OCI-LY1 (cell line): ENCODE data around the gene MYB.

ENCODE experiments used
- H2AFZ ChIP-seq: fragments of 200-600 bp; sonication (generic), shearing (Covaris generic); 2 replicates; pipeline ENCODE4 v1.6.0; 2014; ENCODE audit warnings: antibody characterized with exemption, mild to moderate bottlenecking, low read length
- H3F3A ChIP-seq: fragments of 200-600 bp; sonication (generic), shearing (Covaris generic); 2 replicates; pipeline ENCODE4 v1.6.0; 2014; ENCODE audit warnings: mild to moderate bottlenecking, antibody characterized with exemption, low read length, moderate library complexity; ENCODE audit not compliant: insufficient read depth
- H3K27ac ChIP-seq: fragments of 200-600 bp; sonication (generic); 2 replicates; pipeline ENCODE4 v1.5.1; 2014; ENCODE audit warnings: low read length, mixed run types, mild to moderate bottlenecking, low read depth; ENCODE audit not compliant: poor library complexity, severe bottlenecking
- H3K27me3 ChIP-seq: fragments of 200-600 bp; sonication (generic); 2 replicates; pipeline ENCODE4 v1.6.0; 2014; ENCODE audit warnings: antibody characterized with exemption, mild to moderate bottlenecking, low read length, moderate library complexity; ENCODE audit not compliant: insufficient read depth
- H3K36me3 ChIP-seq: fragments of 200-600 bp; sonication (generic); 2 replicates; pipeline ENCODE4 v1.6.1; 2014; ENCODE audit warnings: mild to moderate bottlenecking, antibody characterized with exemption, low read length, moderate library complexity, mixed read lengths; ENCODE audit not compliant: insufficient read depth
- H3K4me1 ChIP-seq: fragments of 200-600 bp; sonication (generic); 2 replicates; pipeline ENCODE4 v1.5.1; 2014; ENCODE audit warnings: mild to moderate bottlenecking, low read length, moderate library complexity; ENCODE audit not compliant: insufficient read depth, severe bottlenecking
- H3K4me2 ChIP-seq: fragments of 200-600 bp; sonication (generic), shearing (Covaris generic); 2 replicates; pipeline ENCODE4 v1.6.1; 2014; ENCODE audit warnings: low read length
- H3K4me3 ChIP-seq: fragments of 200-600 bp; sonication (generic); 2 replicates; pipeline ENCODE4 v1.5.1; 2014; ENCODE audit warnings: low read length, low read depth, mild to moderate bottlenecking, mixed read lengths; ENCODE audit not compliant: poor library complexity, severe bottlenecking
- H3K79me2 ChIP-seq: fragments of 200-600 bp; shearing (Covaris generic); 2 replicates; pipeline ENCODE4 v1.6.1; 2016; ENCODE audit warnings: mixed run types, low read length, mixed read lengths; ENCODE audit not compliant: insufficient read depth
- H3K9ac ChIP-seq: fragments of 200-600 bp; sonication (generic), shearing (Covaris generic); 2 replicates; pipeline ENCODE4 v1.6.1; 2014; ENCODE audit warnings: mild to moderate bottlenecking, low read length, mixed read lengths
- H3K9me2 ChIP-seq: fragments of 200-600 bp; sonication (generic), shearing (Covaris generic); 2 replicates; pipeline ENCODE4 v1.6.1; 2014; ENCODE audit warnings: low read depth, mild to moderate bottlenecking, low read length, mixed read lengths
- H3K9me3 ChIP-seq: fragments of 200-600 bp; shearing (Covaris generic); 2 replicates; pipeline ENCODE4 v1.6.1; 2014; ENCODE audit warnings: low read length, mixed read lengths
- H4K20me1 ChIP-seq: fragments of 200-600 bp; sonication (generic), shearing (Covaris generic); 2 replicates; pipeline ENCODE4 v1.6.0; 2016; ENCODE audit warnings: mild to moderate bottlenecking, low read length; ENCODE audit not compliant: insufficient read depth
- EZH2 ChIP-seq: fragments of 200-600 bp; sonication (generic), shearing (Covaris generic); IDR thresholded peaks from 2 replicates; pipeline ENCODE4 v1.8.0; 2017; ENCODE audit warnings: borderline replicate concordance, mixed run types, mild to moderate bottlenecking, antibody characterized with exemption, low read length, moderate library complexity, mixed read lengths
- TF ChIP-seq, protein P1 (sequence below): fragments of 200-600 bp; sonication (generic), shearing (Covaris generic); IDR thresholded peaks from 2 replicates; pipeline ENCODE4 v1.5.1; 2017; ENCODE audit warnings: mild to moderate bottlenecking, antibody characterized with exemption, low read length, moderate library complexity, mixed read lengths

Gene MYB

DNA sequence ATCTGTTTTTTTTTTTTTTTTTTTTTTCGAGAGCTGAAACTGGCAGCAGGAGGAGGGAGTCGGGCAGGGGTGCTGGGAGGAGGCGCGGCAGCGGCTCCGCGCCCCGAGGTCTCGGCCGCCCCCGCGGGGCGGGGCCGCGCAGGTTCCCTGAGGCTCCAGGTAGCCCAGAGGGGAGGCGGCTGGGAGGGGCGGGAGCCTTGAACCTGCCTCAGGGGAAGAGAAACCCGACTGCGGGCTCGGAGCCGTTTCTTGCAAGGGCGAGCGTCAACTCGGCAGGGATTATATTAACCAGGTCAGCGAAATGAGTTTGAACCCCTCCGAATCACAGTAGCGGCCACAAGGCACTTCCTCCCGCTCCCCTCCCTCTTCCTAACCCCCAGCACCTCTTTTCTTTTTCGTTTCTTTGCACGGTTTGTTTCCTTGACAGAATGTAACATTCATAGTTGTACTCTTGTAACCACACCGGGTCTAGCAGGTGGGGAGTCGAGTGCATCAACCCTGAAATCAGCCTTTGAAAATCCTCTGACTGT, 2.0 kb downstream of the MYB start:
- H3K9me2 ChIP-seq, result no peaks in the 10 kb centered on the region
- H3K27ac ChIP-seq, result peak overlapping the region; percentile 84
- peak overlapping the region; percentile 81 for H3K4me3 ChIP-seq
- peak overlapping the region; percentile 73 for H3K9ac ChIP-seq
- H3K9me3 ChIP-seq, result no peaks in the 10 kb centered on the region
- no peaks in the 10 kb centered on the region for H4K20me1 ChIP-seq
- H2AFZ ChIP-seq, result no peak overlapping the region
- peaks cover 42% of the 10 kb centered on the region for H3K79me2 ChIP-seq
- TF ChIP-seq, protein P1, sequence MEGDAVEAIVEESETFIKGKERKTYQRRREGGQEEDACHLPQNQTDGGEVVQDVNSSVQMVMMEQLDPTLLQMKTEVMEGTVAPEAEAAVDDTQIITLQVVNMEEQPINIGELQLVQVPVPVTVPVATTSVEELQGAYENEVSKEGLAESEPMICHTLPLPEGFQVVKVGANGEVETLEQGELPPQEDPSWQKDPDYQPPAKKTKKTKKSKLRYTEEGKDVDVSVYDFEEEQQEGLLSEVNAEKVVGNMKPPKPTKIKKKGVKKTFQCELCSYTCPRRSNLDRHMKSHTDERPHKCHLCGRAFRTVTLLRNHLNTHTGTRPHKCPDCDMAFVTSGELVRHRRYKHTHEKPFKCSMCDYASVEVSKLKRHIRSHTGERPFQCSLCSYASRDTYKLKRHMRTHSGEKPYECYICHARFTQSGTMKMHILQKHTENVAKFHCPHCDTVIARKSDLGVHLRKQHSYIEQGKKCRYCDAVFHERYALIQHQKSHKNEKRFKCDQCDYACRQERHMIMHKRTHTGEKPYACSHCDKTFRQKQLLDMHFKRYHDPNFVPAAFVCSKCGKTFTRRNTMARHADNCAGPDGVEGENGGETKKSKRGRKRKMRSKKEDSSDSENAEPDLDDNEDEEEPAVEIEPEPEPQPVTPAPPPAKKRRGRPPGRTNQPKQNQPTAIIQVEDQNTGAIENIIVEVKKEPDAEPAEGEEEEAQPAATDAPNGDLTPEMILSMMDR, result no peak
- no peak for TF ChIP-seq EZH2
- peaks cover 33% of the 10 kb centered on the region for H3K4me1 ChIP-seq
- peaks cover 15% of the 10 kb centered on the region; the same call in 1 of the 2 replicates for H3F3A ChIP-seq
- H3K27me3 ChIP-seq, result no peaks in the 10 kb centered on the region
- H3K4me2 ChIP-seq, result peak overlapping the region; percentile 84
- H3K36me3 ChIP-seq, result peaks cover 16% of the 10 kb centered on the region

DNA sequence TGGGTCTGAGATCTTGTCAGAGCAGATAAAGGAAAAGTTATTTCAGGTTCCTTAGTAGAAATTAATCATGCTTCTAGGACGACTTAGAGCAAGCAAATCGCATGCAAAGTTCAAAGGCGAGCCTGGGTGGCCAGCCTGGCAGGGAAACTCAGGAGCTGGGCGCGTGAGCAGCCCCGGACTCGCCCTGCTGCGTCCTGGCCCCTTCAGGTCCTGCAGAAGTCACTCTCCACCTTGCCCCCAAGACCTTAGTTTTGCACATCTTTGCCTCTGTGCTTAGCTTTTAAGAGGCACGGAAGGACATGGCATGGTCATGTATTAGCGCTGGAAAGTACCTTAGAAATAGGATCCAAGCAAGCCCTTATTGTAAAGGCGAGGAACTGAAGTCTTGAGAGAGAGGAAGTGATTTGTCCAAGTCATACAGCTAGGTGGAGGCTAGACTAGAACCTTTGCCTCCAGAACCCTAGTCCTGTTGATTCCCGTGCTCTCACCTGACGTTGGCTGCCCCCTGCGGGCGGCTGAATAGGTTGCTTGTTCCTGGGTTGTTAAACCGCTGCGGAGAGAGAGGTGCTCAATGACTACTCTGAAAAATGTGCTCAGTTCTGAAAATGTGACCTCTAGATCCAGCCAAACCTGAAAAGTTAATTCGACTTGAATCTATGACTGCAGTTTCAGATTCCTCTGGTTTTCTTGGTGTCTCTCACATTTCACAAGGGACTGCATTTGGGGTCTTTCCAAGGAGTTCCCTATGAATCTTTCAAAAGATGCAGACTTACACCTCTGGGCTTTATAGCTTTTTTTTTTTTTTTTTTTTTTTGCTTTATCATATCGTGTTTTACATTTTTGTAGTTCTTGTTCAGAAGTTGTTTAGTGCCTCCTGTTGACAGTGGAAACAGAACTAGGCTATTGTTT, 2.7 kb downstream of the MYB start:
- Histone ChIP-seq H3K36me3 (peaks cover 16% of the 10 kb centered on the region), H3K9me2 (no peaks in the 10 kb centered on the region), H4K20me1 (no peaks in the 10 kb centered on the region), H3K4me1 (peaks cover 27% of the 10 kb centered on the region), H3F3A (peaks cover 11% of the 10 kb centered on the region; the same call in 1 of the 2 replicates), H3K9me3 (no peaks in the 10 kb centered on the region), H3K4me2 (peak overlapping the region; percentile 84), H3K9ac (peak overlapping the region; percentile 73), H3K79me2 (peaks cover 42% of the 10 kb centered on the region), H3K4me3 (peak overlapping the region; percentile 81), H2AFZ (no peak overlapping the region), H3K27ac (peak overlapping the region; percentile 84), H3K27me3 (no peaks in the 10 kb centered on the region)
- TF ChIP-seq, protein P1, result peak; percentile 93
- TF ChIP-seq EZH2, result no peak

DNA sequence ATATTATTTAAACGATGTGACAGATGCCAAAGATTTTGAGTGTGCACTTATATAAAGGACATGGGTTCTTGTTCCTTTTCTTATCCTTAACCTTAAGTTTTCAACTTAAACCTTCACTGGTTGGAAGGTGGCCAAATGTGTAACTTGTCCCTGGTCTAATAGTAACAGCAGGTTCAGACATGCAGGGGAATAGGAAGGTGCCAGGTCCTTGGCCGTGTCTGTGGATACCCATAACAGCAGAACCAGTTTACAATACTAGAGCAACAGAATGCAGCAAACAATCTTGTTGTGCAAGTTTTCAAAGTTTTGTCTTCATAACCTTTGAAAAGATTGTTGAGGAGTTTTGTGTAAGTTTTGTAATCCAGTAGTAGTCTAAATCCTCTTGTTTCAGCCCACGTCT, 4.4 kb downstream of the MYB start:
- Histone ChIP-seq H3K9me3 (no peaks in the 10 kb centered on the region), H3K79me2 (peaks cover 42% of the 10 kb centered on the region), H3K4me1 (peaks cover 14% of the 10 kb centered on the region), H3K27me3 (no peaks in the 10 kb centered on the region), H3K4me3 (no peak overlapping the region), H2AFZ (no peak overlapping the region), H4K20me1 (no peaks in the 10 kb centered on the region), H3K9ac (no peak overlapping the region), H3K9me2 (no peaks in the 10 kb centered on the region), H3K27ac (no peak overlapping the region), H3K4me2 (no peak overlapping the region), H3K36me3 (peaks cover 33% of the 10 kb centered on the region), H3F3A (0 out of 2 replicates have a peak, but pooled peaks cover 6% of the 10 kb centered on the region)
- TF ChIP-seq, protein P1, result no peak
- TF ChIP-seq EZH2, result no peak
